GM21786 (cell line): ENCODE data around the gene BECN2.
"Not testable (repeated sequence)": the region's sequence is repeated elsewhere in the genome, so short reads cannot be mapped to it uniquely, and the experiment has no call there.

Experiments used
- ATAC-seq: cut with Tn5 transposase; IDR thresholded peaks from one replicate; pipeline ENCODE4 v1.9.1; 2021; ENCODE audit not compliant: unreplicated experiment

BECN2 gene

DNA sequence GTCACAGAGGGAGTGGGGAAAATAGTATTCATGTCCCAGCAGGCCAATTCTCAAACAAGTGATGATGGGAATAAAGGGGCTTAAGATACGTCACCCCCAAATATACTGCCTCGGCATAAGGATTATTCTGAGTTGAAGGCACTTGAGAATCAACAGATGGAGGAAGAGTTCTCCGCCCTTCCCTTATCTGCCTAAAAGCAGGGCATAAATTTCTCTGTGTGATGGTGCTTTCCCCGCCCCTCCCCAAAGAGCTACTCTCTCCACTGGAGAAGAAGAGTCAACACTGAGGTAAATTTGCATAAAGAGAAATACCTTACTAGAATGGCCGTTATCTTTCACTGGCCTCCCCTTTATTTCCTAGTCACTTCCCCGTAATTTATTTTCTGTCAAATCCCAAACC lies 18.7 kb downstream of the BECN2 start:
- no peak for ATAC-seq

DNA sequence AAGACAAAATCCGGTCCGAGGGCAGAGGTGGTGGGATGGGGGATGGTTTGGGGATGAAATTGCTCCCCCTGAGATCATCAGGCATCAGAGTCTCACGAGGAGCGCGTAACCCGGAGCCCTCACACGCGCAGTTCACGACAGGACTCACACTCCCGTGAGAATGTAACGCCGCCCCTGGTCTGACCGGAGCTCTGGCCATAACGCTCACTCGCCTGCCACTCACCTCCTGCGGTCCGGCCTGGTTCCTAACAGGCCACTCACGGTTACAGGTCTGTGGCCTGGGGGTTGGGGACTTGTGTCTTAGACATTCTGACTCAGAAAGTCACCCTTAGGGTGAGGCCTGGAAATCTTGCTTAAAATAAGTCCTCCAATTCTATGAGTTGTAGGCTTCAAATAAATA lies 21.5 kb downstream of the BECN2 start:
- ATAC-seq: no peak

DNA sequence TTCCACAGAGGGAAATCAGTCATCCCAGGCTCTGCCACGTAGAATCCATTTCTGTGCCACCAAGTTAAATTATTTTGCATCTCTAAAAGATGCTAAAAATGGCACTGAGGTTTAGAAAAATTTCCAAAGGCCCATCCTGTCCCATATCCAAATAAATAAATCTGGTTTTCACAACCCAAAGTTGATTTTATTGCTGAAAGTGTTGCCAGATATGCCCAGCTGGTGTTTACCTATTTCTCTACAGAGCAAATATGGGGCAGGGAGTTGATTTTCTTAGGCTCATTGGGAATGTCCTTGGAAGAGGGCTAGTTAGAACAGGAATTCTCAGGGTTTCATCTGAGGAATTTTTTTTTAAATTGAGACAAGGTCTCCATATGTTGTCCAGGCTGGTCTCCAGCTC lies 22.4 kb downstream of the BECN2 start:
- no peak for ATAC-seq

DNA sequence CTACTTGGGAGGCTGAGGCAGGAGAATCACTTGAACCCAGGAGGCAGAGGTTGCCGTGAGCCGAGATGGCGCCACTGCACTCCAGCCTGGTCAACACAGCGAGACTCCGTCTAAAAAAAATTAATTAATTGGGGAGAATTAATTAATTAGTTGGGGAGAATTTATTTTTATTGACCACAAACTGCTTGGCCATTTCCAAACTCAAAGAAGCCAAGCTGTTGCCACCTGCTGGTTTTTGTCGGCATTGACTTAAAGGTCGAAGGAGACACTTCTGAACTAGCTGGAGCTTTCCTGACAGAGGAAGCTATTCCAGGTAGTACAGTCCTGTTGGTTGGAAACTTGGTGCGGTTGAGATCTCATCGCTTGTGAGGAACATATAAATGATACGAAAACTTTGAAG lies 28.2 kb downstream of the BECN2 start:
- ATAC-seq: peak; percentile 57

DNA sequence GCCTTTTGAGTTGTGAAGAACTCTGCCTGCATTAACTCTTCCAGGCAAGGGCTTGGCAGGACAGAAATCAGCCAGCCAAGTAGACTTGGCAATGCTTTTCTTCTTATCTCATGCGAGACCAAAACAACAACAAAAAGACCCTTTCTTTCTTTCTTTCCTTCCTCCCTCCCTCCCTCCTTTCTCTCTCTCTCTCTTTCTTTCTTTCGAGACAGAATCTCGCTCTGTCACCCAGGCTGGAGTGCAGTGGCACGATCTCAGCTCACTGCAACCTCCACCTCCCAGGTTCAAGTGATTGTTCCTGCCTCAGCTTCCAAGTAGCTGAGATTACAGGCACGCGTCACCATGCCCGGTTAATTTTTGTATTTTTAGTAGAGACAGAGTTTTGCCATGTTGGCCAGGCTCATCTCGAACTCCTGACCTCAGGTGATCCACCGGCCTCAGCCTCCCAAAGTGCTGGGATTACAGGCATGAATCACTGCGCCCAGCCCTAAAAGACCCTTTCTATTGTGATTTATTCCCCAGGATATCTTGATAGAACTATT lies 30.9 kb downstream of the BECN2 start:
- not testable (repeated sequence) for ATAC-seq

DNA sequence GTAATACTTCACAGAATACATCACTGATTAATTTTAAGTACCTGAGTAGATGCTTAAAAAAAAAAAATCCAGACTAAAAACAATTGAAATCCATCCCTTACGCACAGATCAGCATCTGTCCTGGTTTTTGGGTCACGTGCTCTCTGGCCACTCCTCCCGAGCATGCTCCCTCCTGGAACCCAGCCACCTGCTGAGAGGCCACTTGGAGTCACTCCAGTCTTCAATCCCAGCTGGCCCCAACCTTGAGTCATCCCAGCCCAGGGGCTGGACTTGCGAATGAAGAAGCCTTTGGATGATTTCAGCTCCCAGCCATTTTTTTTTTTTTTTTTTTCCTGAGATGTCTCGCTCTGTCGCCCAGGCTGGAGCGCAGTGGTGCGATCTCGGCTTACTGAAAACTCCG lies 32.5 kb downstream of the BECN2 start:
- ATAC-seq: no peak

DNA sequence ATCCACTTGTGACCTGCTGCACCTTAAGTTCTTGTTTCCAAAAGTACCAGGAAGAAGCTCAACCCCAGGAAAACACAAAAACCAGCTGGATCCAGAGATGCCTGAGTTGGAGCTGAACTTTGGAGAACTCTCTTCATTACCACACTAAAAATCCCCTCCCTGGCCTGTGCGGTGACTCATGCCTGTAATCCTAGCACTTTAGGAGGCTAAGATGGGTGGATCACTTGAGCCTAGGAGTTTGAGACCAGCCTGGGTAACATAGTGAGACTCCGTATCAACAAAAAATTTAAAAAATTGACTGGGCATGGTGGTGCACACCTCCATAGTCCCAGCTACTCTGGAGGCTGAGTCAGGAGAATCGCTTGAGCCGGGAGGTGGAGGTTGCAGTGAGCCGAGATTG lies 35.2 kb downstream of the BECN2 start:
- no peak for ATAC-seq

DNA sequence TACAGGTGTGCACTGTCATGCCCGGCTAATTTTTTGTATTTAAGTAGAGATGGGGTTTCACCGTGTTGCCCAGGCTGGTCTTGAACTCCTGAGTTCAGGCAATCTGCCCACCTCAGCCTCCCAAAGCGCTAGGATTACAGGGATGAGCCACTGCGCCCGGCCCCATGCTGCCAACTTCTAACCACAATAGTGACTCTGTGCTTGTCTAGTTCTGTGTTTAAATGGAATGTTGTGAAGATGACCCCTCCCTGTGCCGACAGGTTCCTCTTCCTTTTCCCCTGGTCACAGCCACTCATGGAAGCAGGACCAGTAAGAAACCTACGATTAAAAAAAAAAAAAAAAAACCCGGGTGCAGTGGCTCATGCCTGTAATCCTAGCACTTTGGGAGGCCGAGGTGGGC lies 36.6 kb downstream of the BECN2 start:
- no peak for ATAC-seq

DNA sequence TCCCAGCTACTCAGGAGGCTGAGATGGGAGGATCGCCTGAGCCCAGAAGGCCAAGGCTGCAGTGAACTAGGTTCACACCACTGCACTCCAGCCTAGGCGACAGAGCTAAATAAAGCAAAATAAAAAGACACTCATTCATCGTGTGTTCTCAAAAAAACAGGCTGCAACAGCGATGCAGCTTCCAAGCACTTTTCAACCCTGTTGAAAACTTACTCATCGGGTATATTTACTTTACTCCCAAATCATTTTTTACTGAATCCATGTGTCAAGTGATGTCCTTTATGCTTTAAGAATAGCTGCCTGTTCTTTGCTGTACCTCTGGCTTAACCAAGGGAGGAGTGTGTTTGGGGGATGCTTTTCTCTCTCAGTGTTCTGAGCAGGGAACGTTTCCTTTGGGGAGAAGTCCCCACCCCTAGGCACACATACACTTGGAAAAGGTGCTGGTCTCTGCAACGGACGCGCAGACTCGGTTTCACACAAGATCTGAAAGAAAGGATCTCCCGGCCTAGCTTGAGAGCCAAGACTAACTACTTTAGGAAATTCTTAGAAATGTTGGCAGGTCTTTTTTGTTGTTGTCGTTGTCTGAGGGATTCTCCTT lies 39.9 kb downstream of the BECN2 start:
- no peak for ATAC-seq

DNA sequence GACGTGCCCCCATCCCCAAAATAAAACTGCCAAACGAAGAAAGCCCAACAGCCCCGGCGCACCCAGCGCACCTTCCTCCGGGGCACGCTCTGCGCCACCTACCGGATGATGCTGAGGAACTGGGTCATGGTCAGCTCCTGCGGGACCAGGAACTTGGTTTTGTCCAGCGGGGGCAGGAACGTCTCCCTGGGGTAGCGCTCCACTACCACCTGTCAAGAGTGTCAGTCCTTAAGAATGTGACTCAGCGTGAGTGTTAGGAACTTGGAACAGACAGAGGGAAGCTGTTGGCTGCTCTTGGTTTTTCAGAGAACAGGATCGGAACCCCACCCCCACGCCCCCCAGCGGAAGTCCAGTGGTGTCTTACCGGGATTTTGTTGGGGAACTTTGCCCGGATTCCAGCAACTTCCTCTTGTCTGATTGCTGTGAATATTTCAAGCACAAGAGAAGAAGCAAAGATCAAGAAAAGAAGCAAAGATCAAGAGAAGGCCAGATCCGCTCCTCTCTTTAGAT lies 40.9 kb downstream of the BECN2 start:
- peak; percentile 70 for ATAC-seq

DNA sequence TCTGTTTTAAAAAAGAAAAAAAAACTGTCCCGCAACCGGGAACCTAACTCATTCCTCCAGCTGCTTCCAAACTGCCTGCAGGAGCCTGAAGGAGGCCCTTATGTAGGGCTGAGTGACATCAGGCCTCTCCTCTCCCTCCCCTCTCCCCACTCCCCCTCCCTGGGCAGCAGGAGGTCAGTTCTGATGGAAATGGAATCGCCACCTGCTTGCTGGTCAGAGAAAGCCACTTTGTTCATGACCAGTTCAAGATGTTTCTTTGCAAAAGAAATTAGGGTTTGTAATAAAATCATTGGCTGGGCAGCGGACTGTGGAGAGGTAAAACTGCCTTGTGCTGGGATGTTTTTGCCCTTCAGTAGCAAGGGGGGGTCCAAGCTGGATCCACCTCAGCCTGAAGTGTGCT lies 41.5 kb downstream of the BECN2 start, which contains the start of gene MAP1LC3C:
TSS of gene MAP1LC3C (minus strand) at position 73 of the 400 bp plus-strand sequence. CDS start 90 bp downstream, outside the sequence.
- no peak for ATAC-seq

DNA sequence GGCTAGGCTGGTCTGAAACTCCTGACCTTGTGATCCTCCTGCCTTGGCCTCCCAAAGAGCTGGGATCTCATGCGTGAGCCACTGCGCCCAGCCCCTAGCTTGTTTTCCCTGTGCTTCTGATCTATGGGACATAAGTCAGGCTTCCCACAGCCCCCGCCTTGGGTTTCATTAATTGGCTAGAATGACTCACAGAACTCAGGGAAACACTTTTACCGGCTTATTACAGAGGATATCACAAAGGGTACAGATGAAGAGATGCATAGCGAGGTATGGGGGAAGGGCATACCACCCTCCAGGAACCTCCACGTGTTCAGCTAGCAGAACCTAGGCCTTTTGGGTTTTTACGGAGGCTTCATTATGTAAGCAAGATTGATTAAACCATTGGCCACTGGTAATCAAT lies 42.9 kb downstream of the BECN2 start:
- no peak for ATAC-seq

DNA sequence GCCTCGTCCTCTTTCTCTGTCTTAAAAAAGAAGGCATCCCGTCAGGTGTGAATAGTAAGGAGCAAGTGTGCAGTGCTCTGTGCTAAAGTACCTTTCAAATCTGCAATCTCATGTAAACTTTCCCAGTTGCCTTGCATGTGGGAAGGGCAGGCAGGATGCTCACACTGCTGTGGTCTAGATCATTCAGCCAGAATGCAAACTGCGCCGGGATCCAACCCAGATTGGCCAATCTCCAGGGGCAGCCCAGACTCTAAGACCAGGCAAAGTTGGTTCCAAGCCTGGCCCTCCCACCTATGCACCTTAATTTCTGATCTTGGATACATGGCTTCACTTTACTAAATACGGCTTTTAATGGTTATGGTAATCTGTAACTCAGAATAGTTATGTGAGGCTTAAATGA lies 44.5 kb downstream of the BECN2 start:
- ATAC-seq: no peak

DNA sequence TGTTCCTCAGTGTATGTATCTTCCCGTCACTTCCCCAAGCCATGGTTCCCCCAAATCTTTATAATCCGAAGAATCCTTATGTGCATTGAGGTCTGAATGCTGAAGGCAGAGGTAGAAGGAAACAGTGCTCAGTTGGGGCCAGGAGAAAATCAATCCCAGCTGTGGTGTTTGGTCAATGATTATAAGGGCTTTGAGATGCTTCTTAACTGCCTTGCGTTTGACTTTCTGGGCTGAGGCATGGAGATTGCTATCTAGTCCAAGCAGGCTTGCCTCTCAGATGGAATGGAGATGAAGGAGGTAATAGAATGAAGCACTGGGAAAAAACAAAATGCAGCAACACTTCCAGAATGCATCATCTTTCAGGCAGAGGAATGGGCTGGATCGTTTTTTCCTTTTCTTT lies 44.9 kb downstream of the BECN2 start:
- no peak for ATAC-seq

DNA sequence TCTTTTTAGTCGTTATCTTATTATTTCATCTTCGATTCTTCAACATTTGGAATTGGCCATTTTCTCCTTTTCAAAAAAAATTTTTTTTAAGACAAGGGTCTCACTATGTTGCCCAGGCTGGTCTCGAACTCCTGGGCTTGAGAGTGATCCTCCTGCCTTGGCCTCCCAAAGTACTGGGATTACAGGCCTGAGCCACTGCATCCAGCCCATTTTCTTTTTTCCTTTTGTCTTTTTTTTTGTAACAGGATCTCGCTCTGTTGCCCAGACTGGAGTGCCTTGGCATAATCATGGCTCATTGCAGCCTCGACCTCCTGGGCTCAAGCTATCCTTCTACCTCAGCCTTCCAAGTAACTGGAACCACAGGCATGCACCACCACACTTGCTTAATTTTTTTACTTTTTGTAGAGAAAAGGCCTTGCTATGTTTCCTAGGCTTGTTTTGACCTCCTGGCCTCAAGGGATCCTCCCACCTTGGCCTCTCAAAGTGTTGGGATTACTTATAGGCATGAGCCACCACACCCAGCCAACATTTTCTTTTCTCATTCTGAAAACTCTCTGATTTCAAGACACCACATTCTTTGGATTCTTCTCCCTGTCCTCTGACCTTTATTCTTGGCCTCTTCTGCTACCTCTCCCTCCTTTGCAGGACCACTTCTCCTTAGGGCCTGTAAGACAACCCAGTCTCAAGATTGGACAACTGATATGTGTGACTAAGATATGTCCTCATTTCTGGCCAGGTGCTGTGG lies 47.4 kb downstream of the BECN2 start:
- no peak for ATAC-seq

DNA sequence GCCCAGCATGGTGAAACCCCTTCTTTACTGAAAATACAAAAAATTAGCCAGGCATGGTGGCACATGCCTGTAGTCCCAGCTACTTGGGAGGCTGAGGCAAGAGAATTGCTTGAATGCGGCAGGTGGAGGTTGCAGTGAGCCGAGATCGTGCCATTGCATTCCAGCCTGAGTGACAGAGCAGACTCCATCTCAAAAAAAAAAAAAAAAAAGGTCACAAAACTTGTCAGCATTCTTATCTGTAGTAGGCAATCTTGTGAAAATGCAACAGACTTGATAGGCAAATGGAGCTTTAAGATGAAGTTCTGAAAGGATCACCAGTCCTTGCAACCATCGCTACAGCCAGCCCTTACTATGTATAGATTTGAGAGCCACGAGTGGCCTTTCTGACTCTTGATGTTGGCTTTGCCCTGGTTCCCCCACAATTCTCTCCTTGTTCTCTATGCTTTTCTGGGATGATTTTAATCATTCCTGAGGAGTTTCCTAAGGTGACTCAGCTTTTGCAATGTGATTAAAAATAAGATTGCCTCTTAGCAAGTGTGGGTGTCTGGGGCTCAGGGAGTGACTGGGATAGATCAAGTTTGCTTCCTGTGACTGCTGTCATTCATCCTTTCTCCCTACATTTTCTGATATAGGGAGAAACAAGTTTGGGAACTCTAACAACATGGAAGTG lies 48.4 kb downstream of the BECN2 start:
- no peak for ATAC-seq

DNA sequence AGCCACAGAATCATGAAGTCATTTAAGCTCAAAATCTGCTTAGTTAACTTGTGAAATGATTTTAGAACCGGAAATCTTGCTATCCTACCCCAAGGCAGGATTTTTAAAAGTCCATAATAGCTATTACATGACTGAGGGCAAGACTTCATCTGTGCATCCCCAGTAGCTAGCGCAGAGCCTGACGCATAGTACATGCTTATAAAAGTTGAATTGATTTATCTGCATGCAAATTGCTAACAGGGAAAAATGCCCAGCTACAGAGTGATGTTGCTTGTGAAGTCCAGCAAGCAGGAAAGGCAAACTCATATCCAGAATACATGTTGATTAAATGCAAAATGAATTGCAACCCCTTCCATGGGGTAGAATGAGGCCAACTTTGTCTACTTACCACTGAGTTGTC lies 49.4 kb downstream of the BECN2 start:
- no peak for ATAC-seq
